ENCODE measurements around the gene STARD13.

The STARD13 gene

GRCh38 chr13:33186861-33187291 lies 98.7 kb downstream of the STARD13 start:
- TF ChIP-seq YY1 (IDR thresholded peaks at IDR 0.05; ENCODE audit: insufficient read depth, insufficient read length) (no peak), SUZ12 (IDR thresholded peaks at IDR 0.05; ENCODE audit: extremely low read depth, insufficient read depth, insufficient read length) (no peak)
- Histone ChIP-seq H3K9ac (ENCODE audit: insufficient read length, low read depth) (no peak overlapping the region), H3K4me3 (ENCODE audit: insufficient read length, low read depth) (no peak overlapping the region), H3K27me3 (ENCODE audit: insufficient read depth, insufficient read length) (no peaks in the 10 kb centered on the region), H3K4me1 (ENCODE audit: insufficient read depth, insufficient read length) (peaks cover 3% of the 10 kb centered on the region), H3K9me3 (ENCODE audit: insufficient read depth, low read length) (no peaks in the 10 kb centered on the region), H3K36me3 (ENCODE audit: insufficient read depth, insufficient read length, low read length) (no peaks in the 10 kb centered on the region)
- no peak for DNase-seq (ENCODE audit: low read depth, low spot score)

DNA sequence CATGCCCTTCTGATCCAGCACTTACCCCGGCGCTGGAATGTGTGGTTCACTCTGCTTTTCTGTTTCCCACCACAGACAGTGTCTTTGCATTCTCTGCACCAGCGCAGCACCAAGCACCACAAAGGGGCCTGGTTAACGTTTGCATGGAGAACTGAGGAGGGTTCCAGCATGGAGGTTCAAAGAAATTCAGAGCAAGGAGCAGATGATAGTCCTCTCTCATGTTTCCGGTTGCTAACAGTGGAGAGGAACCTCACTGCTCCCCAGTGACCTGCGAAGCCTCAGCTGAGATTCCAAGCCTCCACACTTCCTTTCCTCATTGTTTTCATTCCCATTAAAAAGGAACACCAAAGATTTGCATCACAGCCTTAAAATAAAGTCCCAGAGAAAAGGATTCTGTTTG lies 99.7 kb downstream of the STARD13 start:
- Histone ChIP-seq H3K4me1 (ENCODE audit: insufficient read depth, insufficient read length) (peaks cover 3% of the 10 kb centered on the region), H3K4me3 (ENCODE audit: insufficient read length, low read depth) (no peak overlapping the region), H3K36me3 (ENCODE audit: insufficient read depth, insufficient read length, low read length) (no peaks in the 10 kb centered on the region), H3K27me3 (ENCODE audit: insufficient read depth, insufficient read length) (no peaks in the 10 kb centered on the region), H3K9ac (ENCODE audit: insufficient read length, low read depth) (no peak overlapping the region), H3K9me3 (ENCODE audit: insufficient read depth, low read length) (no peaks in the 10 kb centered on the region)
- no peak for DNase-seq (ENCODE audit: low read depth, low spot score)
- no peak for TF ChIP-seq ZNF274 (IDR thresholded peaks at IDR 0.05; ENCODE audit: low read depth, low read length)

GRCh38 chr13:33184530-33184929 lies 101.0 kb downstream of the STARD13 start:
- H3K9ac ChIP-seq (ENCODE audit: insufficient read length, low read depth): no peak overlapping the region
- DNase-seq (ENCODE audit: low read depth, low spot score): no peak
- no peak overlapping the region for H3K4me3 ChIP-seq (ENCODE audit: insufficient read length, low read depth)
- no peaks in the 10 kb centered on the region for H3K27me3 ChIP-seq (ENCODE audit: insufficient read depth, insufficient read length)
- peaks cover 3% of the 10 kb centered on the region for H3K4me1 ChIP-seq (ENCODE audit: insufficient read depth, insufficient read length)
- H3K36me3 ChIP-seq (ENCODE audit: insufficient read depth, insufficient read length, low read length): no peaks in the 10 kb centered on the region
- H3K9me3 ChIP-seq (ENCODE audit: insufficient read depth, low read length): no peaks in the 10 kb centered on the region
- no peak for TF ChIP-seq ZNF274 (IDR thresholded peaks at IDR 0.05; ENCODE audit: low read depth, low read length)
- TF ChIP-seq SUZ12 (IDR thresholded peaks at IDR 0.05; ENCODE audit: extremely low read depth, insufficient read depth, insufficient read length): no peak
- no peak for TF ChIP-seq YY1 (IDR thresholded peaks at IDR 0.05; ENCODE audit: insufficient read depth, insufficient read length)

- TF ChIP-seq SUZ12 (IDR thresholded peaks at IDR 0.05; ENCODE audit: extremely low read depth, insufficient read depth, insufficient read length) (no peak), YY1 (IDR thresholded peaks at IDR 0.05; ENCODE audit: insufficient read depth, insufficient read length) (no peak), ZNF274 (IDR thresholded peaks at IDR 0.05; ENCODE audit: low read depth, low read length) (no peak)
- H3K4me1 ChIP-seq (ENCODE audit: insufficient read depth, insufficient read length): peaks cover 3% of the 10 kb centered on the region
- no peak for DNase-seq (ENCODE audit: low read depth, low spot score)
- no peaks in the 10 kb centered on the region for H3K36me3 ChIP-seq (ENCODE audit: insufficient read depth, insufficient read length, low read length)
- no peak overlapping the region for H3K9ac ChIP-seq (ENCODE audit: insufficient read length, low read depth)
- H3K9me3 ChIP-seq (ENCODE audit: insufficient read depth, low read length): no peaks in the 10 kb centered on the region
- H3K4me3 ChIP-seq (ENCODE audit: insufficient read length, low read depth): no peak overlapping the region
- no peaks in the 10 kb centered on the region for H3K27me3 ChIP-seq (ENCODE audit: insufficient read depth, insufficient read length)
Measured at GRCh38 chr13:33184112-33184490, 101.5 kb downstream of the STARD13 start.

- H3K9me3 ChIP-seq (ENCODE audit: insufficient read depth, low read length): no peaks in the 10 kb centered on the region
- no peaks in the 10 kb centered on the region for H3K36me3 ChIP-seq (ENCODE audit: insufficient read depth, insufficient read length, low read length)
- no peak overlapping the region for H3K4me3 ChIP-seq (ENCODE audit: insufficient read length, low read depth)
- no peak for DNase-seq (ENCODE audit: low read depth, low spot score)
- no peak for TF ChIP-seq SUZ12 (IDR thresholded peaks at IDR 0.05; ENCODE audit: extremely low read depth, insufficient read depth, insufficient read length)
- no peak for TF ChIP-seq ZNF274 (IDR thresholded peaks at IDR 0.05; ENCODE audit: low read depth, low read length)
- no peak for TF ChIP-seq YY1 (IDR thresholded peaks at IDR 0.05; ENCODE audit: insufficient read depth, insufficient read length)
- H3K9ac ChIP-seq (ENCODE audit: insufficient read length, low read depth): no peak overlapping the region
- H3K4me1 ChIP-seq (ENCODE audit: insufficient read depth, insufficient read length): peaks cover 3% of the 10 kb centered on the region
- no peaks in the 10 kb centered on the region for H3K27me3 ChIP-seq (ENCODE audit: insufficient read depth, insufficient read length)
Measured at GRCh38 chr13:33183431-33184111, 102.0 kb downstream of the STARD13 start.

DNA sequence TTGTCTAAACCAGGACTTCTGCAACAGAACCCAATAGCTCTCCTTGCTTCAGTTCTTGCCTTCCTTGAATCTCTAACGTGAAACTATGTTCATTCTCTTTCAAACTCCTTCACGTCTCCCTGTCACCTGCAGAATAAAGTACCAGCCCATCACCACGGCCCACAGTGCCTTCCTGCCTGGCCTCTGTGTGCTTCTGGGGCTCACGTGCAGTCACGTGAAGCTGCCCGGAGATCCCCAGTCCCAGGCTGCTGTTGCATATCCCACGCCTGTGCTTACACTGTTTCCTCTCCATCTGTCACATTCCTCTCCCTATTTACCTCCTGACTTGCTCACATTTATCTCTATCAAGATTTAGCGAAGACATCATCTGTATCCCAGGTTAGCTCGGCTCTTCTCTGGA lies 102.8 kb downstream of the STARD13 start:
- Histone ChIP-seq H3K36me3 (ENCODE audit: insufficient read depth, insufficient read length, low read length) (no peaks in the 10 kb centered on the region), H3K27me3 (ENCODE audit: insufficient read depth, insufficient read length) (no peaks in the 10 kb centered on the region), H3K4me1 (ENCODE audit: insufficient read depth, insufficient read length) (peaks cover 3% of the 10 kb centered on the region), H3K9ac (ENCODE audit: insufficient read length, low read depth) (no peak overlapping the region), H3K9me3 (ENCODE audit: insufficient read depth, low read length) (no peaks in the 10 kb centered on the region), H3K4me3 (ENCODE audit: insufficient read length, low read depth) (no peak overlapping the region)
- no peak for TF ChIP-seq ZNF274 (IDR thresholded peaks at IDR 0.05; ENCODE audit: low read depth, low read length)
- TF ChIP-seq YY1 (IDR thresholded peaks at IDR 0.05; ENCODE audit: insufficient read depth, insufficient read length): no peak
- no peak for TF ChIP-seq SUZ12 (IDR thresholded peaks at IDR 0.05; ENCODE audit: extremely low read depth, insufficient read depth, insufficient read length)
- DNase-seq (ENCODE audit: low read depth, low spot score): no peak

GRCh38 chr13:33181264-33181663 lies 104.3 kb downstream of the STARD13 start:
- TF ChIP-seq SUZ12 (IDR thresholded peaks at IDR 0.05; ENCODE audit: extremely low read depth, insufficient read depth, insufficient read length) (no peak), ZNF274 (IDR thresholded peaks at IDR 0.05; ENCODE audit: low read depth, low read length) (no peak), YY1 (IDR thresholded peaks at IDR 0.05; ENCODE audit: insufficient read depth, insufficient read length) (no peak)
- Histone ChIP-seq H3K9ac (ENCODE audit: insufficient read length, low read depth) (no peak overlapping the region), H3K27me3 (ENCODE audit: insufficient read depth, insufficient read length) (no peaks in the 10 kb centered on the region), H3K4me3 (ENCODE audit: insufficient read length, low read depth) (no peak overlapping the region), H3K4me1 (ENCODE audit: insufficient read depth, insufficient read length) (peaks cover 3% of the 10 kb centered on the region), H3K9me3 (ENCODE audit: insufficient read depth, low read length) (no peaks in the 10 kb centered on the region), H3K36me3 (ENCODE audit: insufficient read depth, insufficient read length, low read length) (no peaks in the 10 kb centered on the region)
- DNase-seq (ENCODE audit: low read depth, low spot score): no peak

All from NT2/D1 (cell line).